Endothelial cell of hepatic sinusoid (primary cell): ENCODE results near the gene MARCKSL1.

Experiments used
- in situ Hi-C: cut with HindIII; loops from 2 replicates; pipeline ENCODE4 v1.10.0; 2017; ENCODE audit warnings: low sequenced_read_pairs

MARCKSL1 gene

DNA sequence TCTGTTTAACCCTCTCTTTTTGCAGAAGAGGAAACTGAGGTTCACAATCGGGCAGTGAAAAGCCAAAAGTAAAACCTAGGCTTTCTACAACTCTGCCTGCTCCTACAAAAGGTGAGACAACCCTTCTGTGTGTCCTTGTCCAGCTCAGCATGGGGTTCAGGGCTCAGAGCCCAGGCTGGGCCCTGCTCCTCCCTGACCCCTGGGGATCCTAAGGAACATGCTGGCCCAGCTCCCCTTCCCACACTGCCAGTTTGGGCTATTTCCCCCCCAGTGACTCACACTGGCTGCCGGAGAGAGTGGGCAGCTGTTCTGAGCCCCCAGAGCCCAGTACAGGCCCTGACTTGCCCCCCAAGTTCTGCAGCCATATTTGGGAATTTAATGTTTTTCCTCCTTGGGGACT lies 17.4 kb upstream of the MARCKSL1 start:
- in situ Hi-C loops: no loop called here

DNA sequence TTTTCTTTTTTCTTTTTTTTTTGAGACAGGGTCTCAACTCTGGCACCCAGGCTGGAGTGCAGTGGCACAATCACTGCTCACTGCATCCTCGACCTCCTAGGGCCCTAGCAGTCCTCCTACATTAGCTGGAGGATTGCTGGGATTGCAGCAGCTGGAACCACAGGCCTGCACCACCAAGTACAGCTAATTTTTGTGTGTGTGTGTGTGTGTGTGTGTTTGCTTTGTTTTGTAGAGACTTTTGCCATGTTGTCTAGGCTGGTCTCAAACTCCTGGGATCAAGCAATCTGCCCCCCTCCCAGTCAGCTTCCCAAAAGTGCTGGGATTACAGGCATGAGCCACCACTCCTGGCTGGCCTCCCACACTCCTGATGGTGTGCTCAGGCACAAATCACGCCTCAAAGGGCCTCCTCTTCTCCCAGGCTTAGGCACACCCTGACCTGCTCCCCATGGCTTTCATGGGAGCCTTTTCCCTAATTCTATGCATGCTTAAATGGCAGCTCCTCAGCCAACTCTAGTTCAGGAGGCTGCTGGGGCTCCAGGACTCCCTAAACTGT lies 16.9 kb upstream of the MARCKSL1 start:
- in situ Hi-C loops: no loop called here

DNA sequence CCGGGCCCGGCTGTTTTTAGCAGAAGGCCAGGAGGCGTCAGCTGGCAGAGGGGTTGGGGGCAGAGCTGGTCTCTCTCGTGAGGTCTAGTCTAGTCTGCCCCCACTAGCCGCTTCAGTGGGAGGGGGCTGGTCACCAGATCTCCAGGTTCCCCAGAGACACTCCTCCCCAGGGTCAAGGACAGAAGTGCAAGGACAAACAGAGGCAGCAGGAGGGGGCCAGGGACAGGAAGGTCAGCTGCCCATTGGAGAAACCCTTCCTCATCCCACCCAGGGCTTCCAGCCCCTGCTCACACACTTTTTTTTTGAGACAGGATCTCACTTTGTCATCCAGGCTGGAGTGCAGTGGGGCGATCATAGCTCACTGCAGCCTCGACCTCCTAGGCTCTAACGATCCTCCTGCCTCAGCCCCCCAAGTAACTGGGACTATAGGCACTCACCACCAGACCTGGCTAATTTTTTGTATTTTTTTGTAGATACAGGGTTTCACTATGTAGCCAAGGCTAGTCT lies 16.3 kb upstream of the MARCKSL1 start:
- in situ Hi-C loops: no loop called here

DNA sequence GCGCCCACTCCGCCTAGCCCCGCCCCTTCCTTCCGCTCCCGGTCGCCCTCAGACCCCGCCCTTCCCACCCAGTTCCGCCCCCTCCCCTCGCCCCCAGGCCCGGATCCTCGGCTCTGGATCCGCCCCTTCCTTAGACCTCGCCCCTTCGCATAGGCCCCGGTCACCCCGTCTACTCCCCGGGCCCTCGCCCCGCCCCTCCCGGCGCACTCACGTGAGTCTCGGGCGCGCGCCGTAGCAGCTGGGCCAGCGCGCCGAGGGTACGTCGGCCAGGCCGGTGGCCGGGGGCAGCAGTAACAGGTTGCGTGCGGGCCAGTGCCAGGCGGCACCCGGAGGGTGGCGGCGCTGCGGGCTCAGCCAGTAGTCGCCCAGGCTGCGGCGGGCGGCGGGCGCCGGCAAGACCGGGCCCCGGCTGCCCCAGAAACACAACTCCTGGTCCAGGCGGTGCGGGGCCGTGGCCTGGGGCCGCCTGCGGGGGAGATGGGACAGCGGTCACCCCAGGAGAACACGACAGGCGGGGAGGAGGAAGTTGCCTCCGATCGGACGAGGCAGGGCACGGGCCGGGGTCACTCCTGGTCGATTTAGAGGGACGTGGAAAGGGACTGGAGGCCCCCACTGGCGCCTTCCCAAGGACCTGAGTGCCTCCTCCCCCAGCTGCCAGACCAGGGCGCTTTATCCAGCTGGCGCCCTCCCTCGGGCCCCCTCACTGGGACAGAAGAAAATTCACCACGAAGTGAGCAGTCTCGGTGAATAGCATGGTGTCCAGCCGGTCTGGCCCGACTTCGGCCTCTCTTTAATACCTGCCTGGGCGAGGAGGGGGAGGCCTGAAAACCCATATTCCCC lies 15.6 kb upstream of the MARCKSL1 start:
- in situ Hi-C loops: no loop called here

DNA sequence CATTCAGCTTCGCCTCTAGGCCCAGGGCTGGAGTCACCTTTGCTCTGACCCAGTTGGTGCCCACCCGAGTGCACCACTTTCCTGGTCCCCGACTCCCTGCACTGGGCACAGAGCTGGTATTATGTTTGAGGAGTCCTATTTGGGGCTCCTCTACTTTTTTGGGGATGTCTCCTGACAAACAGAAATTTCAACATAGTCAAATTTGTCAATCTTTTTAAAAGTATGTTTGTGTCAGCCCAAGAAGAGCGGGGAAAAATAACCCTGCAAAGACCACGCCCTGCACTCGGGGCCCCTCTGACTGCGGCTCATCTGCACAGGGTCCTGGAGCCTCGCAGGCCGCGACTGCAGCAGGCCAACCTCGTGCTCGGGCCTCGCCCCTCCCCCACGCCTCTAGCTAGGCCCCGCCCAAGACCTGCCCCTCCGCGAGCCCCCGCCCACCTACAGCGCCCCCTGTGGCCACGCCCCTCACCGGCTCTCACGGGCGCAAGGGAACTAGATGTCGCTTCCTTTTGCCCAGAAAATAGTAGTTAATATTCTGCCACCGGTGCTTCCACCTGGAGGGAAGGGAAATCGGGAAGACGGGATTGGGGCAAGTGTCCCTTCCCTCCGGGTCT lies 14.9 kb upstream of the MARCKSL1 start:
- in situ Hi-C loops: no loop called here

DNA sequence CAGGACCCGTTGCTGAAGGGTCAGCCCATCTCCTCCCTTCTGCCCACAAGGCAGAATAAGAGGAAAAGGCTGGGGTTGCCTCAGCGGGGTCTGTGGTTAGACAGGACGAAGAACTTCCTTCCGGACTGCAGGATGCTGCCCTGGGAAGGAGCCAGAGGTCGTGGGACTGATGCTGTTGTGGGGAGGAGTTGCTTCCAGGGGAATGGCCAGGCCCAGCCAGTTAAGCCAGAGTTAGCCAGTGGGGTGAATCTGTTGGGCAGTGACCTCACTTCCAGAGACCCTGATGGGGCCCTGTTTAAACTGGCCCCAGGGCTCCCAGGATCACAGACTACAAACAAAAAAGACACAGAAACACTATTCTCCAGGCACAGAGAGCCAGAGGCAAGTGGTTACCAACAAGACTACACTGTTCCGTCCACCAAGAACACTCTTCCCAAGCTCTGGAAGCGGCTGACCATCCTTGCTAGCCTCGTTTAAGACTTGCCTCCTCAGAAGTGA lies 13.2 kb upstream of the MARCKSL1 start:
- in situ Hi-C loops: no loop called here

DNA sequence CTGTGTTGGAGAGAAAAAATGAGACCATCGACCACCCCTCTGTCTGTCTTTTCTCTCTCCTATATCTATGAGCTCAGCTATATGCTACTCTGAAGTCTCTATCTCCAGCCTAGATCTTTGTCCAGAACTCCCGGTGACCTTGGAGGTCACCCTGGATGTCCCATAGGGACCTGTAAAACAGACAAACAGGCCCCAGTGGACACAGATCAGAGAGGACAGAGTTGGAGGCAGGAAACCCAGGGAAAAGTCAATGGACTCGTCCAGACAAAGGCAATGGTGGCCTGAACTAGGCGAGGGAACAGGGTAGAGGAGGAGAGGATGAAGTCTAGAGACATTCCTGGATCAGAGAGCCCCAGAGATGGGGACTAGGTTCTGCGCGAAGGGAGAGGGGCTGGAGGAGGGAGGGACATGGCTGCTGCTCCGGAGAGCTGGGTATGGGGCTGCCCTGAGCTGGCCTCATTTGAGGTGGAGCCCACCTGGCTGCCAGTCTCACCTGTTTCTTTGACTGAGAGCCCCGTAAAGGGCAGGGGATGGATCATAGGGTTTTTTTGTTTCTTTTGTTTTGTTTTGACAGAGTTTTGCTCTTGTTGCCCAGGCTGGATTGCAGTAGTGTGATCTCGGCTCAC lies 10.6 kb upstream of the MARCKSL1 start:
- in situ Hi-C loops: no loop called here

DNA sequence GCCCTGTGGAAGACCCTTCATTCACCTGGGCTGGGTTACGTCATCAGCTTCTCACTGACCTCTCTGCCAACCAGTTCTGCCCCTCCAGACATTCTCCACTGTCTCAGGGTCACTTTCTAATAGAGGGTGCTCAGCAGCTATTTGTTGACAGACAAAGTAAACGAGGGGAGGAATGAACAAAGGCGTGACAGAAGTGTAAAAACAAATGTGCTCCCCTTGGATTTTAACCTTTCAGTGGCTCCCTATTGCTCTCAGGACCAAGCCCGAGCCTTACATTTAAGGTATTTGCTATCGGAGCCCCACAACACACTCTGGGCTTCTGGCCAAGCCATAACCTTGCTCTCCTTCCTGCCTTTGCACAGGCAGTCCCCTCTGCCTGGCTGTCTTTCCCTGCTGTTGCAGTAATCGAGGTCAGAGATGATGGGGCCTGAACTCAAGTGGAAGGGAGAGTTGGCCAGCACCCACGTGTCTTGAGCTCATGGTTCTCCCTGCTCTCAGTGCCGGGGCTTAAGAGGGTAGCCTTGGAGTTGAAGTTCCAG lies 9.3 kb upstream of the MARCKSL1 start:
- in situ Hi-C loops: no loop called here

DNA sequence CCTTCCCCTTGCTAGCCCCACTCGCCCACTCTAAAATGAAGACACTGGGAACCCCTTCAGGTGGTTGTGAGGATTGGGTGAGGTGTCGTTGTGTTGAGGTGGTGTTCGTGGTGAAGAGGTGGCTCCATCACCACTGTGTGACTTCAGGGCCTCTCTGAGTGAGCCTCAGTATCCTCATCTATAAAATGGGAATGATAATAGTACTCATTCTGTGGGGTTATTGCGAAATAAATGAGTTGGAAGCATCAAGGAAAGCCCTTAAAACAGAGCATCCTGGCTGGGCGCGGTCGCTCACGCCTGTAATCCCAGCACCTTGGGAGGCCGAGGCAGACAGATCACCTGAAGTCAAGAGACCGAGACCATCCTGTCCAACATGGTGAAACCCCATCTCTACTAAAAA lies 6.7 kb upstream of the MARCKSL1 start:
- in situ Hi-C loops: no loop called here

DNA sequence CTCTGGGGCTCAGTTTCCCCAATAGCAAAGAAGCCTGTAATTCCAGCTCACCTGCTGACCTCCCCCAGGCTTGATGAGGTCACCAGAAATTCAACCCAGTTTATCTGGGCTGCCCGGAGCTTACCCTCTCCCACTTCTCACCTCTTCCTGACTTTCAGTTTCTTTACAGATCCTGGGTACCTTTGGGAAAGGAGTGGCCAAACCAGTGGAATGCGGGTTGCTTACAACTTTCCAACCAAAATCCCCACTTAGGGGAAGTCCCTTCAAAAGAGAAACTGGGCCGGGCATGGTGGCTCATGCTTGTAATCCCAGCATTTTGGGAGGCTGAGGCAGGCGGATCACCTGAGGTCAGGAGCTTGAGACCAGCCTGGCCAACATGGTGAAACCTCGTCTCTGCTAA lies 5.9 kb upstream of the MARCKSL1 start:
- in situ Hi-C loops: no loop called here

DNA sequence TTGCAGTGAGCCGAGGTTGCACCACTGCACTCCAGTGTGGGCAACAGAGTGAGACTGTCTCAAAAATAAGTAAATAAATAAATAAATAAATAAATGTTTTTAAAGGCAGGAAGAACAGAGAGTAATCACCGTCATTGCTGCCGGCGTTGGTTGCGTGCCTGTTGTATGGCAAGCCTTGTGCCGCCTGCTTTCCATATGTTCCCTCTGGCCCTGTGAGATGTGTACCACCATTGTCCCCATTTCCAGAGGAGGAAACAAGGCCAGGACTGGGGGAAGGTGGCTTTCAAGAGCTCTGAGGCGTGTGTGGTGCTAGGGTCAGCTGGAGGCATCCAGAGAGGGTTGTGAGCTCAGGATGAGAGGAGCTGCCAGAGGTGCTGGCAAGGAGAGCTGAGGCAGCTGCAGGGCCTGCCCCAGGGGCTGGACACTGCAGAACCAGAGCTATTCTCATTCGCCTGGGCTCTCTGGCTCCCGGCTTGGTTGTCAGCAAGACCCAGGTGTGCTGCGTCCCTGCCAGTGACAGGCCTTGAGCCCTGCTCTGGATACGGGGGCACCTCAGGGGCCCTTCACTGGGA lies 5.2 kb upstream of the MARCKSL1 start:
- in situ Hi-C loops: no loop called here

DNA sequence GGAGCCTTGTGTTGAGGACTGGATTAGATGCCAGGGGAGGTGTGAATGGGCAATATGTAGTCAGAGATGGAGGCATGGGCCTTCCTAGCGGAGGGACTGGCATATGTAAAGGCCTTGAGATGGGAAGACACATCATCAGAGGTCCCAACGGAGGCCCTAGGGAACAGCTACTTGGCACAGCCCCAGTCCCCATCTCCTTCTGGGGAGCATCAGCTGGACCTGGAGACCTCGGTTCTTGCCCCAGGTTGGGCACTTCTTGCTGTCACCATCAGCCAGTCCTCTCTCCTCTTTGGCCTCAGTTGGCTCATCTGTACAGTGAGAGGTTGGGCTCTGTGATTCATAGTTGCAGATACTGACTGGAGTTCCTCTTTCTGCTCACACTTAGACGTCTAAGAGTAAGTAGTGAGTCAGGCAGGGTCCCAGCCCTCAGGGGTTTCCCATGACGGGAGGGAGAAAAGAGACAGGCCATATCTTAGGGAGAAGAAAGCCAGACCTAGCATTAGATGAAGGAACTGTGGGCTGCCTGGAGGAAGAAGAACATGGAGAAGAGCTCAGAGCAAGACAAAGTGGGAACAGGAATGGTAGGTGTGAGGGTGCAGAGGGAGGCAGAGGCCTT lies 3.4 kb upstream of the MARCKSL1 start:
- in situ Hi-C loops: no loop called here

DNA sequence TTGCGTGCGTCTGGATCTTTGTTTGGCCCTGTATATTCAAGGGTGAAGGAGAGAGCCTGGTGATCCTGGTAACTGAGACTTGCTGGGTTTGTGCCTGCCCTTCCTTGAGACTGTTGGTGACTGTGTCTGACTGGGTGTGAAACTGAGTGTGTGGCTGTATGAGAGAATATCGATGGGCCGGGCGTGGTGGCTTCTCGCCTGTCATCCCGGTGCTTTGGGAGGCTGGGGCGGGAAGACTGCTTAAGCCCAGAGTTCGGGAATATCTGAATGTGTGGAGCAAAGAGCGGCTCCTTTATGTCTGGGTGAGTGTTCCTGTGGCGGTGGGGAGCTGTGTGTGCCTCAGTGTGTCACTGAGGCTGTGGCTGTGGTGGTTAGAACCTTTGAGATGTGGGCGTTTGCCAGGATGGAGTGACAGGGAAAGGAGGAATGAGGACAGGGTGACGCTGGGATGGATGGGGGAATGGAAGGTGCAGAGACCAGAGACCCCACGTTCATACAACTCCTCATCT lies 2.7 kb upstream of the MARCKSL1 start:
- in situ Hi-C loops: no loop called here

DNA sequence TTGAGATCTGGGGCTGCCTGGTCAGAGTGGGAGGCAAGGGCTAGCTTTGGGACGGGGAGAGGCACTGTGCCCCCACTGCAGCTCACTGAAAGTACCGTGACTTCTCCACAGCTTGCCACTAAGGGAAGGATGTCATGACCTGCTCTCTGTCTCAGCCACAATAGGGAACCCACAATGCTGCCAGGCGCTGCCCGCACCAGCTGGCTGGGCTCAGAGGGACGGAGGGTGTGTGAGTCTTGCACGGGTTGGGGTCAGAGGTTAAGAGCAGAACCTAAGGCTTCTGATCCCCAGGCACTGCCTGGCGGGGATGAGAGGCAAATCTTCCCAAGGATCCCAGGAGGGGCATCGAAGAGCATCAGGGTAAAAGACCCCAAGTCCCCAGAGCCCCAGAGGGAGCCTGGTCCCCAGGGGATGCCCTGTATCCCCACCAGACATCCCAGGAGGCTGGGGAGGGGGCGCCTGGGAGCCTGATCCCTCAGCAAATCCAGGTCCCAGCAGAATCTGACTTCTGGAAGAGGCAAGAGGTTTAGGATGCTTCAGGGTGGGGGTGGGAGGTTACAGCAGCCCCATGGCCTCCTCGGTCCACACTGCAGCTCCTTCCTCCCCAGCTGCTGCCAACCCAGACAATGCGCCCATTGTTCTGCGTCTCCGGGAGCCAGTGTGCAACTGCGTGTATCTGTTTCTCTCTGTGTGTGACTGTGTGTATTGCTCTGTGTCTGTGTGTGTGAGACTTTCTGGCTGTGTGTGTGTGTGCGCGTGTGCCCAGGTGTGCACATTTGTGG lies 2.0 kb upstream of the MARCKSL1 start:
- in situ Hi-C loops: no loop called here

DNA sequence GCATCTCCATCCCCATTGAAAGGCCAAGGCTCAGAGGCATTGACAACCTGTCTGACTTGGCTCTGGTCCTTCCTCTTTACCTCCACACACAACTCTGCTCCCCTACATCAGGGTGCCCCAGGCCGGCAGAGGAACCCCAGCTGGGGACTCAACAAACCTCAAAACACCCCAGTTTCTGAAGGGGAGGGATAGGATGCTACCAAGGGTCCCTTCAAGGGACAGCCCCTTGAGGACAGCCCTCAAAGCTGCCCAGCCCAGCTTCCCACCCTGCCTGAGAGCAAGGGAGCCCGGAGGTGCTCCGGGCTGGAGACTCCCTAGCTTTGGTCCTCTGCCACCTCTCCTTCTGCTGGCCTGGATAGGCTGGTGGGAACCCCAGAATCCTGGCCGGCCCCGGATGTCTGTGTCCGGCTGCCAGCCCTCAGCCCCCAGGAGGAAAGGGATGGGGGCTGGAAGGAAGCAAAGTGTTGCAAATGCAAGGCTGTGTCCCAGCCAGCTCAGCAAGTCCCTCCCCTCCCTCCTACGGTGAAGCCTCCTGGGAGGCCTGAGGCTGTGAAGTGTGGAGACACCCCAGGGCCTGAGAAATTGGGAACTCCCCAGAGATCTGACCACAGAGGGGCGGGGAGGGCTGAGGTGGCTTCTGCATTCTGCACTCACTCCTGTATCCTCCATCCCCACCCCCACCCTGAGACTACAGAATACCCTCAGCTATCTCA lies 1.1 kb upstream of the MARCKSL1 start:
- in situ Hi-C loops: no loop called here

DNA sequence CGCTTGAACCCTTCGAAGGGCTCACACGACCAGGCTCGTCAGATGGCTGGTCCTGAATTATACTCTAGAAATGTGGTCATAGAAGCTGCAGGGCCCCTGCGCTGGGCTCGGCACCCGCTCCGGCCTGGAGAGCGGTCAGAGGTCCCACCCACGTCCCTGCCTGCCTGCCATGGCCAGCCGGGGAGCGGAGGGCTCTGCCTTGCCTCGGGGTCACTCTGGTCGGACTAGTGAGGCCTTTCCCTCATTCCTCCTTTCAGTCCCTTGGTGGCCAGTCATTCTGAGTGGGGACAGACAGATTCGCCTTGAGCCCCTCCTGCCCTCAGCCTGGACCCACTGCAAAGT lies 529 bp upstream of the MARCKSL1 start:
- in situ Hi-C loops: no loop called here

DNA sequence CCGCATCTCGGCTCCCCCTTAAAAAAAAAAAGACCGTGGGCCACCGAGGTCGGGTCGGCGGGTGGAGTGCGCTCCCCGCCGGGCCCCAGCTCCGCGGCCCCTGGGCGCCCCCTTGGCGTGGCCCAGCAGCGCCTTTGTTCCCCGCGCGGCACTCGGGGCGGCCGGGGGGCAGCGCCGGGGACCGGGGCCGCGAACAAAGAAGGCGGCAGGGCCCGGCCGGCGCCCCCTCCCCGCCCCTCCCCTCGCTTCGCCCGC lies 571 bp downstream of the MARCKSL1 start:
- in situ Hi-C loops: no loop called here

DNA sequence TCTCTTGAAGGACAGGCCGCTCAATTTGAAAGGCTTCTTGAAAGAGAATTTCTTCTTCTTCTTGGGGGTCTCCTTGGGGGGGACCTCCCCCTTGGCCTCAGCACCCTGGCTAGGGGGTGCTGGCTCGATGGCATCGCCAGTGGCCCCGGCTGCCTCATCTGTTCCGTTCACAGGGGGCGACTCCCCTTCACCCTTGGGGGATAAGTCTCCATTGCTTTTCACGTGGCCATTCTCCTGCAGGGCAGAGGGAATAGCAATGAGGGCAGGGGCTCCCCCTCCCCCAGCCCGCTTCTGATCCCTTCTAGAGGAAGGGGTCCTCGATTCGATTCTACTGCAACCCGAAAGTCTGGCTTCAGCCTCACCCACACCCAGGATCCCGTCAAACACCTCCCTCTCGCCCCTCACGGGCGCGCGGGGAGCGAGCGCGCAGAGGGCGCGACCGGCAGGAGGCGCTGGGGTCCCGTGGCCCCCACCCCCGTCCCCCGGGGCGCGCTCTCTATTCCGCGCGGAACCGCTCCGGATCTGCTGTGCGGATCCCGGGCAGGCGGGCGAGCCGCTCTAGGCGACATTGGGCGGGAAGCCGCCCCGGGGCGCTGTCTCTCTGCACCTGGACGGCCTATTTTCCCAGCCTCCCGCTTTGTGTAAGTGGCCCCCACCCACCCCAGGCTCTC lies 1.0 kb downstream of the MARCKSL1 start:
- in situ Hi-C loops: no loop called here
